Astrocyte of the spinal cord (primary cell): ENCODE data around the gene CPSF4.
"Not testable (repeated sequence)": the region's sequence is repeated elsewhere in the genome, so short reads cannot be mapped to it uniquely, and the experiment has no call there.

ENCODE experiments used
- DNase-seq: peaks from one replicate; pipeline ENCODE4 v3.0.0; 2011; ENCODE audit warnings: low read depth, low spot score
- H3K4me3 ChIP-seq: 2 replicates; pipeline ENCODE4 v1.5.1; 2011; ENCODE audit warnings: low read depth, mild to moderate bottlenecking, low read length, moderate library complexity
- in situ Hi-C: cut with HindIII; loops from 2 replicates; pipeline ENCODE4 v1.10.0; 2017; ENCODE audit warnings: low sequenced_read_pairs
- TF ChIP-seq, protein P1 (sequence below): IDR thresholded peaks from 2 replicates; pipeline ENCODE4 v1.5.1; 2012; ENCODE audit warnings: low read depth, mild to moderate bottlenecking, low read length, inconsistent platforms

Gene CPSF4

DNA sequence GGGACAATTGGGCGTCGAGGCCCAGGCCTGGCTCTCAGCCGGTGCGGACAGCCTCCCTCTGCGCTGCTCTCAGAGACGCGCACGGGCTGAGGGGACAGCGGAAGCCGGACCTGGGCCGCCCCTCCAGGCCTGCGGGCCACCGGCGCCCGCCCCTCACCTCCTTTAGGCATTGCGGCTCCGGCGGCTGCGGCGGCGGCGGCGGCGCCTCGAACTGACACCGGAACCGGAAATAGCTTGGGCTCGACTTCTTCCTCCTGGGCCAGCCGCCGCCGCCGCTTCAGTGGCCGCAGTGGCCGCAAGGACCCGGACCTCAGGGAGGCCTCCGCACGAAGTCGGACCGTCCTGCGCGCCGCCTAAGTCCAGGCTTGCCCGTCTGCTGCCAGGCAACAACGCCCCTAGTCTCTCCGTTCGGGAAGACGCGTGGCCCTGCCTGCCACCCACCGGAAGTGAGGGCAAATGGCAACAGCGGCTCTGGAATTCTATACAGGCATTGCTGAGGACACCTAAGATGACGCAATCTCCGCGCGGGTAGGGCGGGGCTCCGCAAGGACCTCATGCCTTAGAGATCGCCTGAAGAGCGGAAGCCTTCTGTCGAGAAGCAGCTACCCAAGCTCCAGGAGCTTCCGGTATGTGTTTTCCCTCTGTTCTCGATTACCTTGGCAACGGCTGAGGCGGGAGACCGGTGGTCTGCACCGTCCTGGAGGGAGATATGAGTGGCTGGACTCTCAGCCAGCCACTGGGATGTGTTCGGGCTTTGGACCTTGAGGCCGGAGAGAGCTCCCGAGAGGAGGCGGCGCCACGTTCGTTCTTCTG lies 30.2 kb upstream of the CPSF4 start, which contains the start of the genes BUD31 and PDAP1:
Gene BUD31 (plus strand): TSS at position 591 of the 813 bp plus-strand sequence. CDS start 2,124 bp downstream, outside the sequence.
Gene PDAP1 (minus strand): TSS at position 219 of the 813 bp plus-strand sequence. CDS start 49 bp downstream, at position 170.
- DNase-seq, result peak; percentile 96
- TF ChIP-seq, protein P1, sequence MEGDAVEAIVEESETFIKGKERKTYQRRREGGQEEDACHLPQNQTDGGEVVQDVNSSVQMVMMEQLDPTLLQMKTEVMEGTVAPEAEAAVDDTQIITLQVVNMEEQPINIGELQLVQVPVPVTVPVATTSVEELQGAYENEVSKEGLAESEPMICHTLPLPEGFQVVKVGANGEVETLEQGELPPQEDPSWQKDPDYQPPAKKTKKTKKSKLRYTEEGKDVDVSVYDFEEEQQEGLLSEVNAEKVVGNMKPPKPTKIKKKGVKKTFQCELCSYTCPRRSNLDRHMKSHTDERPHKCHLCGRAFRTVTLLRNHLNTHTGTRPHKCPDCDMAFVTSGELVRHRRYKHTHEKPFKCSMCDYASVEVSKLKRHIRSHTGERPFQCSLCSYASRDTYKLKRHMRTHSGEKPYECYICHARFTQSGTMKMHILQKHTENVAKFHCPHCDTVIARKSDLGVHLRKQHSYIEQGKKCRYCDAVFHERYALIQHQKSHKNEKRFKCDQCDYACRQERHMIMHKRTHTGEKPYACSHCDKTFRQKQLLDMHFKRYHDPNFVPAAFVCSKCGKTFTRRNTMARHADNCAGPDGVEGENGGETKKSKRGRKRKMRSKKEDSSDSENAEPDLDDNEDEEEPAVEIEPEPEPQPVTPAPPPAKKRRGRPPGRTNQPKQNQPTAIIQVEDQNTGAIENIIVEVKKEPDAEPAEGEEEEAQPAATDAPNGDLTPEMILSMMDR, result no peak
- H3K4me3 ChIP-seq, result peak within 1 kb of the TSS; percentile 94
- in situ Hi-C loops, result no loop called here

DNA sequence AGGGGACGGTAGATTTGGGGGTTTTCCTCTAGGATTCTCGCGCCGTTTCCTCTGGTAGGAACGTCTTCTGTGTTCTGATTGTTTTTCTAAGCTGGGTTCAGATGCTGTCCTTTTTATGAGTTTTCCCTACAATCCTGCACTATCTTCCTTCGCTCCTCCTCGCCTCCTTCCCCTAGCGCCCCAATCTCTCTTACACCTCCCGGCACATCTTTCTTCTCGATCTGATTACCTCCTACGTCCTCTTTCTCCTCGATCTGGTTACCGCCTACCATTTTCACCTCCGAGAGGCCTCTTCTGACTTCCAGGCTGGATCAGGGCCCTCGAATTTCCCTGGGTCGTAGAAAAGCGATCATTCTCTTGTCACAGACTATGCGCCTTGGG lies 29.6 kb upstream of the CPSF4 start:
- in situ Hi-C loops, result no loop called here
- peak overlapping the region; percentile 94 for H3K4me3 ChIP-seq
- TF ChIP-seq, protein P1, result no peak
- no peak for DNase-seq

DNA sequence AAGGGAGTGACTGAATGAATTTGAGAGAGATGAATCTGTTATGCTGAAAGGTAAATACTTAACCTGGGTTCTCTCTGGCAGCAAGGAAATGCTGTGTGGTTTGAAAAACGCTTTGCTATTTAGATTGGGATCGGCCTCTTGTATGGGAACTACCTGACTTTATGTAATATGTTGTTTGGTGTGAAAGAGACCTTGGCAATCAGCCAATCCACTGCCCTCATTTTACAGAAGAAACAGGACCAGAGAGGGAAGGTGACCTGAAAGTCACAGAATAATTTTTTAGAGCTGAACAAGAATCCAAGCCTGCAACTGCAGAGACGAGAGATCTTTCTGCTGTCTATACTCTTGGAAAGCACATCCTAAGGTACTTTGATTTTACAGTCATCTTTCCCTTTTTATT lies 28.9 kb upstream of the CPSF4 start:
- peak overlapping the region; percentile 94 for H3K4me3 ChIP-seq
- in situ Hi-C loops, result no loop called here
- TF ChIP-seq, protein P1, result no peak
- DNase-seq, result no peak

DNA sequence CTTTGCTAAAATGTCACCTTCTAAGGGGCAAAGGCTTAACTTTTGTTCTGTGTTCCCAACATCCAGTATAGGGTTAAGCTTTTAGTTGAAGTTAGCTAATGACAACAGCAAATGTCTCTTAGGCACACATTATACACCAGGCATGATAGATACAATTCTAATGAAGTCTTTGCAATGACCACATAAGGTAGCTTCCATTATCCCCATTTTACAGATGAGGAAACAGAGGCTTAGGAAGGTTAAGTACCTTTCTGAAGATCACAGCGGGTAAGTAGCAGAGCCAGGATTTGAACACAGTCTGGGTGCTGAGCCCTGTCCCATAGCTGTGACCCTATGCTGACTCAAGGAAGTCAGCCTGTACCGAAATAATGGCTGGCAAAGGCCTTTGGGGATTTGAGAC lies 28.1 kb upstream of the CPSF4 start:
- DNase-seq, result no peak
- in situ Hi-C loops, result no loop called here
- no peak overlapping the region for H3K4me3 ChIP-seq
- TF ChIP-seq, protein P1, result no peak

DNA sequence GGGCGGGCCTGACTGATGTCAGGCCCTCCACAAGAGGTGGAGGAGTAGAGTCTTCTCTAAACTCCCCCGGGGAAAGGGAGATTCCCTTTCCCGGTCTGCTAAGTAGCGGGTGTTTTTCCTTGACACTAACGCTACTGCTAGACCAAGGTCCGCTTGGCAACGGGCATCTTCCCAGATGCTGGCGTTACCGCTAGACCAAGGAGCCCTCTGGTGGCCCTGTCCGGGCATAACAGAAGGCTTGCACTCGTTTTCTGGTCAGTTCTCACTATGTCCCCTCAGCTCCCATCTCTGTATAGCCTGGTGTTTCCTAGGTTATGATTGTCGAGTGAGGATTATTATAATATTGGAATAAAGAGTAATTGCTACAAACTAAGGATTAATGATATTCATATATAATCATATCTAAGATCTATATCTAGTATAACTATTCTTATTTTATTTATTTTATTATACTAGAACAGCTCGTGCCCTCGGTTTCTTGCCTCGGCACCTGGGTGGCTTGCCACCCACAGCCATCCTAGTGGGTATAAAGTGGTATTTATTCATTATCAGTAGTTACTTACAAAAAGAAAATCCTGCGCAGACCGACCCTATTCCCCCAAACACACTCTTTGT lies 23.1 kb upstream of the CPSF4 start:
- H3K4me3 ChIP-seq, in situ Hi-C loops: not testable (repeated sequence)
- DNase-seq, result peak; percentile 50
- TF ChIP-seq, protein P1, result peak; percentile 66

DNA sequence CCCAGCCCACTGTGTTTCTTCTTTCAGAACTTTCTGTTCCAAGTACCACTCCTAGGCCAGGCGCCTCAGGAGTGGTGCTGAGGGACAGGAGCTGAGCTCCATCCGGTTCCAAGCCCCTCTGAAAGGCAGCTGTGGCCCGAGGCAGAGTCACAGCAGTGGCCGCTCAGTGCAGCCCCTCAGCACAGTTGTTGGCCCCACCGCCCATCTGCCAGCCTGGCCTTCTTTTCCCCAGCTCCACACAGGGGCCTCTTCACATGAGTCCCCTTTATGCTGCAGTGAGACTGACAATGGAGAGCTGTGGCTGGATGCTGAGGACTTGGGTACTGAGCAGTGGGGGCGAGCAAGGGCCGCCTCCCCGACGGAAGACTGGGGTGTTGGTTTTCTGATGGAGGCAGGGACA lies 20.5 kb upstream of the CPSF4 start:
- TF ChIP-seq, protein P1, result no peak
- no peak for DNase-seq
- in situ Hi-C loops, result no loop called here
- H3K4me3 ChIP-seq, result no peak overlapping the region
